Upper lobe of left lung (tissue), 4 donors: ENCODE data around the gene EFCAB8.

Experiments used
- EP300 ChIP-seq, 4 donors: sonication (generic); formaldehyde crosslinking; IDR thresholded peaks; one replicate each; pipeline ENCODE4 v1.5.1; 2017; ENCODE audit warnings: antibody characterized with exemption in 4 of 4, control low read depth in 2 of 4
- POLR2A ChIP-seq, 4 donors: fragments of 450-650 bp; IDR thresholded peaks; one replicate each; pipeline ENCODE4 v1.5.1; 2016 to 2017; ENCODE audit warnings: antibody characterized with exemption in 4 of 4, mild to moderate bottlenecking in 2 of 4
- POLR2AphosphoS5 ChIP-seq, 2 donors: sonication (generic); formaldehyde crosslinking; IDR thresholded peaks; one replicate each; pipeline ENCODE4 v1.5.1; 2017; ENCODE audit warnings: antibody characterized with exemption in 2 of 2
- TF ChIP-seq, protein P1 (sequence below), 6 experiments: fragments of 450-650 bp in 4 of 6; fragments of 200-600 bp in 2 of 6; sonication (generic) in 2 of 6; IDR thresholded peaks; one replicate each; pipeline ENCODE4 v1.5.1; 2016 to 2019; ENCODE audit warnings: antibody characterized with exemption in 6 of 6

- no peak for TF ChIP-seq POLR2A (IDR thresholded peaks at IDR 0.05)
- TF ChIP-seq, protein P1, sequence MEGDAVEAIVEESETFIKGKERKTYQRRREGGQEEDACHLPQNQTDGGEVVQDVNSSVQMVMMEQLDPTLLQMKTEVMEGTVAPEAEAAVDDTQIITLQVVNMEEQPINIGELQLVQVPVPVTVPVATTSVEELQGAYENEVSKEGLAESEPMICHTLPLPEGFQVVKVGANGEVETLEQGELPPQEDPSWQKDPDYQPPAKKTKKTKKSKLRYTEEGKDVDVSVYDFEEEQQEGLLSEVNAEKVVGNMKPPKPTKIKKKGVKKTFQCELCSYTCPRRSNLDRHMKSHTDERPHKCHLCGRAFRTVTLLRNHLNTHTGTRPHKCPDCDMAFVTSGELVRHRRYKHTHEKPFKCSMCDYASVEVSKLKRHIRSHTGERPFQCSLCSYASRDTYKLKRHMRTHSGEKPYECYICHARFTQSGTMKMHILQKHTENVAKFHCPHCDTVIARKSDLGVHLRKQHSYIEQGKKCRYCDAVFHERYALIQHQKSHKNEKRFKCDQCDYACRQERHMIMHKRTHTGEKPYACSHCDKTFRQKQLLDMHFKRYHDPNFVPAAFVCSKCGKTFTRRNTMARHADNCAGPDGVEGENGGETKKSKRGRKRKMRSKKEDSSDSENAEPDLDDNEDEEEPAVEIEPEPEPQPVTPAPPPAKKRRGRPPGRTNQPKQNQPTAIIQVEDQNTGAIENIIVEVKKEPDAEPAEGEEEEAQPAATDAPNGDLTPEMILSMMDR (IDR thresholded peaks at IDR 0.05): no peak
- no peak for TF ChIP-seq POLR2AphosphoS5 (IDR thresholded peaks at IDR 0.05)
- TF ChIP-seq EP300 (IDR thresholded peaks at IDR 0.05): no peak
Measured at GRCh38 chr20:32810941-32811340, 47.8 kb upstream of the EFCAB8 start.
